GM18505 (cell line): ENCODE measurements around the gene METTL27.

Experiments used
- ATAC-seq: cut with Tn5 transposase; IDR thresholded peaks from one replicate; pipeline ENCODE4 v1.9.1; 2021; ENCODE audit not compliant: unreplicated experiment
- POLR2A ChIP-seq: IDR thresholded peaks from 4 replicates; pipeline ENCODE4 v1.6.1; 2011; ENCODE audit warnings: borderline replicate concordance; ENCODE audit not compliant: insufficient read depth, insufficient read length; ENCODE audit errors: extremely low read depth

The METTL27 gene

GRCh38 chr7:73834626-73835191, 7.6 kb downstream of the METTL27 start:
- TF ChIP-seq POLR2A: no peak
- no peak for ATAC-seq

GRCh38 chr7:73833251-73833919, 8.9 kb downstream of the METTL27 start:
- TF ChIP-seq POLR2A: no peak

DNA sequence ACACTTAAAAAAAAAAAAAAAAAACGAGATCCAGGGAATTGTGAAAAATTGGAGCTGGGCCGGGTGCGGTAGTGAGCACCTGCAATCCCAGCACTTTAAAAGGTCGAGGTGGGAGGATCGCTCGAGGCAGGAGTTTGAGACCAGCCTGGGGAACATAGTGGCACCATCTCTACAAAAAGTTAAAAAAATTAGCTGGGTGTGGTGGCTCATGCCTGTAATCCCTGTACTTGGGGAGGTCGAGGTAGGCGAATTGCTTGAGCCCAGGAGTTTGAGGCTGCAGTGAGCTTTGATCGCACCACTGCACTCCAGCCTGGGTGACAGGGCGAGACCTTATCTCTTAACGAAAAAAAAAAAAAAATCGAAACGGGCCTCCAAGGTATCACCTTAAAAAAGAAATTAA, 9.5 kb downstream of the METTL27 start:
- TF ChIP-seq POLR2A: no peak
- no peak for ATAC-seq

More at GRCh38 chr7:73833251-73833919, 8.9 kb downstream of the METTL27 start:
- ATAC-seq: no peak

DNA sequence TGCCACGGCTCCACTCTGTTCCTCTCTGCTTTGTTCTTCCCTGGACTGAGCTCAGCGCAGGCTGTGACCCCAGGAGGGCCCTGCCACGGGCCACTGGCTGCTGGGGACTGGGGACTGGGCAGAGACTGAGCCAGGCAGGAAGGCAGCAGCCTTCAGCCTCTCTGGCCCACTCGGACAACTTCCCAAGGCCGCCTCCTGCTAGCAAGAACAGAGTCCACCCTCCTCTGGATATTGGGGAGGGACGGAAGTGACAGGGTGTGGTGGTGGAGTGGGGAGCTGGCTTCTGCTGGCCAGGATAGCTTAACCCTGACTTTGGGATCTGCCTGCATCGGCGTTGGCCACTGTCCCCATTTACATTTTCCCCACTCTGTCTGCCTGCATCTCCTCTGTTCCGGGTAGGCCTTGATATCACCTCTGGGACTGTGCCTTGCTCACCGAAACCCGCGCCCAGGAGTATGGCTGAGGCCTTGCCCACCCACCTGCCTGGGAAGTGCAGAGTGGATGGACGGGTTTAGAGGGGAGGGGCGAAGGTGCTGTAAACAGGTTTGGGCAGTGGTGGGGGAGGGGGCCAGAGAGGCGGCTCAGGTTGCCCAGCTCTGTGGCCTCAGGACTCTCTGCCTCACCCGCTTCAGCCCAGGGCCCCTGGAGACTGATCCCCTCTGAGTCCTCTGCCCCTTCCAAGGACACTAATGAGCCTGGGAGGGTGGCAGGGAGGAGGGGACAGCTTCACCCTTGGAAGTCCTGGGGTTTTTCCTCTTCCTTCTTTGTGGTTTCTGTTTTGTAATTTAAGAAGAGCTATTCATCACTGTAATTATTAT, 10.3 kb downstream of the METTL27 start:
- TF ChIP-seq POLR2A: no peak
- no peak for ATAC-seq

DNA sequence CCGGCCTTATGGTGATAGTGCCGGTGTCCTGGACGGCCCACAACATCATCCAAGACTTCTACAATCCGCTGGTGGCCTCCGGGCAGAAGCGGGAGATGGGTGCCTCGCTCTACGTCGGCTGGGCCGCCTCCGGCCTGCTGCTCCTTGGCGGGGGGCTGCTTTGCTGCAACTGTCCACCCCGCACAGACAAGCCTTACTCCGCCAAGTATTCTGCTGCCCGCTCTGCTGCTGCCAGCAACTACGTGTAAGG, 10.8 kb downstream of the METTL27 start:
- no peak for ATAC-seq
- no peak for TF ChIP-seq POLR2A

GRCh38 chr7:73830681-73831583, 11.4 kb downstream of the METTL27 start, which contains the start of gene CLDN4:
CLDN4 (plus strand) TSS chr7:73830996; CDS start chr7:73831202, 206 bp downstream.
- ATAC-seq: no peak

DNA sequence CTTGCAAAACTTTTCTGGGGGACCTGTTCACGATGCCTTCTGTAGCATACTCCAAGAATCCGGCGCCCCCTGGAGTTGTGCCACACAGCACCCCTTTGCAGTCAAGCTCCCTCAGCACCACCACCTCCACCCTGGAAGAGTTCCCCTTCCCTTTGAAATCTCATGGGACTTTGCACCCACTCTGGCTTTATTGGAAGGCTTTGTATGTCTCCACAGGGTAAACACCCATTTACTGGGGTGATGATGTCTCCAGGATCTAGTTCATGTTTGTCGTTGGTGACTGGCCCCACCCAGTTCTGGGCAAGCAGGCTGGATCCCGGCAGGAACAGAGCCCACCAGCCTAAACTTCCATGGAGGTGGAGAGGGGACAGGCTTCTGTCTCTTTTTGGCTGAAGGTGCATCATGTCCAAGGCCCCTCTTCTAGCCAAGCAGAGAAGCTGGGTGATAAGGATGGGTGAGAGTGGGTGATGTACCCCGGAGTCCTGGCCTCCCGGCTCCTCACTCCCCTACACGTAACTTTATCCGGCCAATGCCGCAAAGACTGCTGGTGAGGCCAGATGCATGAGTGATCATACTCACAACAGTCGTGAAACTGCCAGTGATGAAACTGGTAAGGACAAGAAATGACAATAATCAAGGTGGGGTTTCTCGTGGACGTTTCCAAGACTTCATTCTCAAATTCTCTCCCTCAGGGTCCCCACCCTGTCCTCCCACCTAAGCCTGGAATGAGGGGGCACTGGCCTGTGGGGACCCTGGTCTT, 12.2 kb downstream of the METTL27 start:
- no peak for ATAC-seq

More at GRCh38 chr7:73830681-73831583, 11.4 kb downstream of the METTL27 start, which contains the start of gene CLDN4:
- TF ChIP-seq POLR2A: no peak

GRCh38 chr7:73829505-73829904, 12.8 kb downstream of the METTL27 start:
- no peak for ATAC-seq
- TF ChIP-seq POLR2A: no peak

More for the DNA sequence above, 12.2 kb downstream of the METTL27 start:
- TF ChIP-seq POLR2A: no peak

- no peak for ATAC-seq
- TF ChIP-seq POLR2A: no peak
Observed at GRCh38 chr7:73828972-73829371, 13.3 kb downstream of the METTL27 start.

- no peak for ATAC-seq
- no peak for TF ChIP-seq POLR2A
Observed at GRCh38 chr7:73828107-73828803, 14.1 kb downstream of the METTL27 start.

GRCh38 chr7:73827567-73828106, 14.7 kb downstream of the METTL27 start:
- TF ChIP-seq POLR2A: no peak

More at GRCh38 chr7:73827567-73828106, 14.7 kb downstream of the METTL27 start:
- ATAC-seq: no peak
